Neural progenitor cell (in vitro differentiated cells): Measurements from ENCODE around the gene OR6N2. TPM values are rescaled to one million over a fixed set of nuclear protein-coding genes. Genes with fewer than 3 reads are reported as not detected.

ENCODE experiments used
- DNase-seq: peaks from one replicate; pipeline ENCODE4 v3.0.0-alpha.2; 2016; ENCODE audit warnings: low spot score
- H2AFZ ChIP-seq: fragments of 200-600 bp; sonication (generic); replicated peaks from 2 replicates; pipeline ENCODE4 v1.6.1; 2016; ENCODE audit warnings: antibody characterized with exemption
- H3F3A ChIP-seq: fragments of 200-600 bp; sonication (generic); 2 replicates; pipeline ENCODE4 v1.6.1; 2016; ENCODE audit warnings: antibody characterized with exemption, low read depth
- H3K27ac ChIP-seq: fragments of 200-600 bp; sonication (generic); 2 replicates; pipeline ENCODE4 v1.5.1; 2016; ENCODE audit warnings: mild to moderate bottlenecking
- H3K27me3 ChIP-seq: fragments of 200-600 bp; sonication (generic); 2 replicates; pipeline ENCODE4 v1.6.1; 2016; ENCODE audit warnings: mild to moderate bottlenecking, moderate library complexity
- H3K36me3 ChIP-seq: fragments of 200-600 bp; sonication (generic); 2 replicates; pipeline ENCODE4 v1.5.1; 2016
- H3K4me1 ChIP-seq: fragments of 200-600 bp; sonication (generic); 2 replicates; pipeline ENCODE4 v1.6.1; 2016; ENCODE audit warnings: mixed run types
- H3K4me2 ChIP-seq: fragments of 200-600 bp; sonication (generic); 2 replicates; pipeline ENCODE4 v1.6.1; 2016
- H3K4me3 ChIP-seq: fragments of 200-600 bp; sonication (generic); 2 replicates; pipeline ENCODE4 v1.5.1; 2016
- H3K79me2 ChIP-seq: fragments of 200-600 bp; sonication (generic); 2 replicates; pipeline ENCODE4 v1.6.1; 2016; ENCODE audit warnings: low read depth
- H3K9ac ChIP-seq: fragments of 200-600 bp; sonication (generic); 2 replicates; pipeline ENCODE4 v1.6.1; 2016
- H3K9me3 ChIP-seq: fragments of 200-600 bp; sonication (generic); 2 replicates; pipeline ENCODE4 v1.5.1; 2016; ENCODE audit warnings: low read depth
- H4K20me1 ChIP-seq: fragments of 200-600 bp; sonication (generic); 2 replicates; pipeline ENCODE4 v1.6.1; 2016; ENCODE audit warnings: low read depth
- H3K27ac Mint-ChIP-seq: 3 replicates; pipeline ENCODE4 v1.8.0; 2021; ENCODE audit warnings: mixed read lengths
- H3K27me3 Mint-ChIP-seq: 2 replicates; pipeline ENCODE4 v1.8.0; 2022; ENCODE audit warnings: low read depth, mild to moderate bottlenecking, inconsistent platforms, moderate library complexity, mixed read lengths; ENCODE audit not compliant: insufficient read depth
- H3K36me3 Mint-ChIP-seq: 3 replicates; pipeline ENCODE4 v1.8.0; 2021; ENCODE audit warnings: mixed read lengths
- H3K4me1 Mint-ChIP-seq: 3 replicates; pipeline ENCODE4 v1.8.0; 2021; ENCODE audit warnings: mixed read lengths
- H3K4me3 Mint-ChIP-seq: 3 replicates; pipeline ENCODE4 v1.8.0; 2021; ENCODE audit warnings: mild to moderate bottlenecking, moderate library complexity, mixed read lengths
- H3K9me3 Mint-ChIP-seq: 3 replicates; pipeline ENCODE4 v1.8.0; 2020; ENCODE audit warnings: mixed read lengths
- CTCF ChIP-seq: fragments of 200-600 bp; sonication (generic); IDR thresholded peaks from 2 replicates; pipeline ENCODE4 v1.5.1; 2017; ENCODE audit warnings: antibody characterized with exemption, mild to moderate bottlenecking
- EZH2 ChIP-seq: fragments of 200-600 bp; sonication (generic); IDR thresholded peaks from 2 replicates; pipeline ENCODE4 v1.6.1; 2017; ENCODE audit warnings: antibody characterized with exemption, mild to moderate bottlenecking, moderate library complexity
- EZH2phosphoT487 ChIP-seq: fragments of 200-600 bp; sonication (generic); IDR thresholded peaks from 2 replicates; pipeline ENCODE4 v1.6.1; 2017; ENCODE audit warnings: antibody characterized with exemption
- total RNA-seq: library from RNA; depleted of rRNA; stranded (reverse); fragments of >200 nt; gene quantifications from 2 replicates; pipeline ENCODE4 v1.2.3, GENCODE V29; 2015; ENCODE audit warnings: low replicate concordance

Gene OR6N2
- total RNA-seq, 1 donor from 2014 or later = not detected

GRCh38 chr1:158735848-158736247 lies 45.2 kb downstream of the OR6N2 start:
- no peak for DNase-seq
- no peaks in the 10 kb centered on the region for H3K4me1 Mint-ChIP-seq
- Histone ChIP-seq H3F3A (no peaks in the 10 kb centered on the region), H2AFZ (no peak overlapping the region), H3K4me1 (no peaks in the 10 kb centered on the region), H3K36me3 (no peaks in the 10 kb centered on the region), H3K27me3 (no peaks in the 10 kb centered on the region), H3K4me3 (no peak overlapping the region), H3K79me2 (no peaks in the 10 kb centered on the region), H3K4me2 (no peak overlapping the region), H3K27ac (no peak overlapping the region), H3K9ac (no peak overlapping the region), H3K9me3 (no peaks in the 10 kb centered on the region), H4K20me1 (no peaks in the 10 kb centered on the region)
- no peaks in the 10 kb centered on the region for H3K9me3 Mint-ChIP-seq
- TF ChIP-seq EZH2 = no peak
- TF ChIP-seq CTCF = no peak
- TF ChIP-seq EZH2phosphoT487 = no peak
- no peak overlapping the region for H3K4me3 Mint-ChIP-seq
- no peaks in the 10 kb centered on the region for H3K36me3 Mint-ChIP-seq
- H3K27ac Mint-ChIP-seq = no peak overlapping the region
- no peaks in the 10 kb centered on the region for H3K27me3 Mint-ChIP-seq

- Histone ChIP-seq H3K9me3 (no peaks in the 10 kb centered on the region), H3K27ac (no peak overlapping the region), H3K36me3 (no peaks in the 10 kb centered on the region), H3K9ac (no peak overlapping the region), H3K4me1 (no peaks in the 10 kb centered on the region), H4K20me1 (no peaks in the 10 kb centered on the region), H2AFZ (no peak overlapping the region), H3K4me2 (no peak overlapping the region), H3F3A (no peaks in the 10 kb centered on the region), H3K4me3 (no peak overlapping the region), H3K27me3 (no peaks in the 10 kb centered on the region), H3K79me2 (no peaks in the 10 kb centered on the region)
- H3K36me3 Mint-ChIP-seq = no peaks in the 10 kb centered on the region
- H3K4me1 Mint-ChIP-seq = no peaks in the 10 kb centered on the region
- peaks cover 2% of the 10 kb centered on the region for H3K27me3 Mint-ChIP-seq
- H3K9me3 Mint-ChIP-seq = no peaks in the 10 kb centered on the region
- no peak overlapping the region for H3K4me3 Mint-ChIP-seq
- H3K27ac Mint-ChIP-seq = no peak overlapping the region
- DNase-seq = no peak
- TF ChIP-seq CTCF (no peak), EZH2phosphoT487 (no peak)
These were observed 48.5 kb downstream of the OR6N2 start for GRCh38 chr1:158732524-158732923.

GRCh38 chr1:158731707-158732106 lies 49.3 kb downstream of the OR6N2 start:
- Histone ChIP-seq H4K20me1 (no peaks in the 10 kb centered on the region), H3K9ac (no peak overlapping the region), H3K79me2 (no peaks in the 10 kb centered on the region), H3K27ac (no peak overlapping the region), H3K4me2 (no peak overlapping the region), H3K4me1 (no peaks in the 10 kb centered on the region), H3K36me3 (no peaks in the 10 kb centered on the region), H3K4me3 (no peak overlapping the region), H2AFZ (no peak overlapping the region), H3K27me3 (no peaks in the 10 kb centered on the region), H3F3A (no peaks in the 10 kb centered on the region), H3K9me3 (no peaks in the 10 kb centered on the region)
- peaks cover 2% of the 10 kb centered on the region for H3K27me3 Mint-ChIP-seq
- no peaks in the 10 kb centered on the region for H3K9me3 Mint-ChIP-seq
- H3K4me3 Mint-ChIP-seq = no peak overlapping the region
- H3K36me3 Mint-ChIP-seq = no peaks in the 10 kb centered on the region
- no peak overlapping the region for H3K27ac Mint-ChIP-seq
- no peaks in the 10 kb centered on the region for H3K4me1 Mint-ChIP-seq
- no peak for DNase-seq
- TF ChIP-seq CTCF (no peak), EZH2phosphoT487 (no peak), EZH2 (no peak)

GRCh38 chr1:158730453-158730852 lies 50.6 kb downstream of the OR6N2 start:
- no peaks in the 10 kb centered on the region for H3K4me1 ChIP-seq
- no peaks in the 10 kb centered on the region for H3K36me3 ChIP-seq
- peaks cover 2% of the 10 kb centered on the region for H3K27me3 Mint-ChIP-seq
- no peak overlapping the region for H3K27ac ChIP-seq
- no peaks in the 10 kb centered on the region for H3K27me3 ChIP-seq
- no peak overlapping the region for H3K9ac ChIP-seq
- no peaks in the 10 kb centered on the region for H3F3A ChIP-seq
- no peaks in the 10 kb centered on the region for H3K36me3 Mint-ChIP-seq
- H3K4me1 Mint-ChIP-seq = no peaks in the 10 kb centered on the region
- H3K79me2 ChIP-seq = no peaks in the 10 kb centered on the region
- H3K9me3 ChIP-seq = no peaks in the 10 kb centered on the region
- H4K20me1 ChIP-seq = no peaks in the 10 kb centered on the region
- H2AFZ ChIP-seq = no peak overlapping the region
- TF ChIP-seq EZH2 = no peak
- TF ChIP-seq EZH2phosphoT487 = no peak
- no peak for TF ChIP-seq CTCF
- H3K27ac Mint-ChIP-seq = no peak overlapping the region
- no peak for DNase-seq
- H3K9me3 Mint-ChIP-seq = no peaks in the 10 kb centered on the region
- H3K4me2 ChIP-seq = no peak overlapping the region
- no peak overlapping the region for H3K4me3 Mint-ChIP-seq
- H3K4me3 ChIP-seq = no peak overlapping the region
